Measurements from ENCODE around the gene TNNC1. TPM values are rescaled to one million over a fixed set of nuclear protein-coding genes. Genes with fewer than 3 reads are reported as not detected.
A peak's percentile ranks its signal among the peaks of the same experiment; 100 is the strongest.

TNNC1 gene
- total and polyA plus RNA-seq, 9 of the 15 experiments (the other 6 are each of a cell fraction or from before 2014, with no cell fraction given), result 0.08 to 0.85 (median 0.42) TPM; not detected in 4

DNA sequence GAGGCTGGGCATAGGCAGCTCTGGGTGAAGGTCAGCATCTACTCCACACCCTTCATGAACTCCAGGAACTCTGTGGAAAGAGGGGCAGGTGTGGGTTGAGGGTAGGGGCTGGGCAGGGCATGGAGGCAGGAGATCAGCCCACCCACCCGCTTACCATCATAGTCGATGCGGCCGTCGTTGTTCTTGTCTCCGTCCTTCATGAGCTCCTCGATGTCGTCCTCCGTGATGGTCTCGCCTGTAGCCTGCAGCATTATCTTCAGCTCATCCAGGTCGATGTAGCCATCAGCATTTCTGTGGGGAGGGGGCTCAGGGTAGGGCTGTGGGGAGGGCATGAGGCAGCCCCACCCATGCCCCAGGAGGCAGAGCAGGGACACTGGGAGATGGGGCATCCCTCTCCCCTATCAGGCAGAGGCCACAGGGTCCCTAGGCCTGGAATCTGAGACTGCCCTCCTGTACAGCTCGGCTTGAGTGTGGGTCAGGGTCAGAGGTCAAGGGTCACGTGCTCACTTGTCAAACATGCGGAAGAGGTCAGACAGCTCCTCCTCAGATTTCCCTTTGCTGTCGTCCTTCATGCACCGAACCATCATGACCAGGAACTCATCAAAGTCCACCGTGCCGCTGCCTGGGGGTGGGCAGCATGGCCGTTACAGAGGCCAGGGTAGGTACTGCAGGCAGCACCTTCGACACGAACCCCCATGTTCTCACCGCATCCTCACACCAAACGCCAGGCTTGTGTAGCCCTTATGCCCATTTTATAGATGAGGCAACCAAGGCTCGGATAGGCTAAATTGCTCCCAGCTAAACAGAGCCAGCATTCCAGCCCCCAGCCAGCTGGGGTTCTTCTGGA is 2.4 kb downstream of the TNNC1 start:
- Histone ChIP-seq H3K4me2 (ENCODE audit: insufficient read depth, low read length) (no peak overlapping the region), H3K4me3 (no peak overlapping the region), H3K79me2 (ENCODE audit: control insufficient read depth, insufficient read depth, low read length) (peaks cover 13% of the 10 kb centered on the region), H3K27ac (ENCODE audit: extremely low read depth, low read depth, low read length) (no peak overlapping the region), H2AFZ (ENCODE audit: low read depth, low read length) (no peak overlapping the region), H3K9me1 (ENCODE audit: control insufficient read depth, insufficient read depth, low read length) (no peaks in the 10 kb centered on the region), H3K27me3 (ENCODE audit: control insufficient read depth in 2 of 2, insufficient read depth in 2 of 2, low read length in 2 of 2) (no peaks in the 10 kb centered on the region), H3K9ac (ENCODE audit: insufficient read depth in 1 of 2, low read depth in 2 of 2, low read length in 2 of 2) (no peak overlapping the region), H3K36me3 (ENCODE audit: control insufficient read depth, insufficient read depth, low read length) (no peaks in the 10 kb centered on the region), H4K20me1 (replicated peaks; ENCODE audit: control insufficient read depth, insufficient read depth, low read length) (no peaks in the 10 kb centered on the region), H3K9me3 (replicated peaks; ENCODE audit: control insufficient read depth, insufficient read depth, low read depth, low read length) (no peaks in the 10 kb centered on the region), H3K4me1 (replicated peaks in 1 of 2; ENCODE audit: control insufficient read depth in 2 of 2, insufficient read depth in 2 of 2, low read length in 2 of 2) (peaks cover 13 to 52% of the 10 kb centered on the region in 2 experiments; a peak in 4 of 5 replicates)
- 77% methylated on average over 19 of the region's 24 CpGs for WGBS (ENCODE audit: insufficient coverage, low coverage, missing lambda C conversion rate)
- peak; percentile 61 for FAIRE-seq
- intact Hi-C loops (cut with micrococcal nuclease) (loop anchor here (10.0 kb wide), 1 partner anchor 233 kb away; the partner anchor contains the start of genes GNL3 and PBRM1), in situ Hi-C loops (cut with MboI) (no loop called here)
- no TSS peak for BruUV-seq (replicated peaks)
- CTCF ChIA-PET (ENCODE audit: low intra/inter-chr PET ratio), result no interaction called here
- POLR2A ChIA-PET, result interaction anchor here (0.6 to 1.0 kb wide), 3 partner anchors 15 to 31 kb away, joined by 3 to 6 read pairs (median 4); no protein-coding TSS in a partner anchor
- DNase-seq (ENCODE audit: extremely low read depth in 1 of 4, low spot score in 3 of 4), result peak; percentile 21 to 50 (median 26)
- no peak for ATAC-seq
- TF ChIP-seq, protein P1, sequence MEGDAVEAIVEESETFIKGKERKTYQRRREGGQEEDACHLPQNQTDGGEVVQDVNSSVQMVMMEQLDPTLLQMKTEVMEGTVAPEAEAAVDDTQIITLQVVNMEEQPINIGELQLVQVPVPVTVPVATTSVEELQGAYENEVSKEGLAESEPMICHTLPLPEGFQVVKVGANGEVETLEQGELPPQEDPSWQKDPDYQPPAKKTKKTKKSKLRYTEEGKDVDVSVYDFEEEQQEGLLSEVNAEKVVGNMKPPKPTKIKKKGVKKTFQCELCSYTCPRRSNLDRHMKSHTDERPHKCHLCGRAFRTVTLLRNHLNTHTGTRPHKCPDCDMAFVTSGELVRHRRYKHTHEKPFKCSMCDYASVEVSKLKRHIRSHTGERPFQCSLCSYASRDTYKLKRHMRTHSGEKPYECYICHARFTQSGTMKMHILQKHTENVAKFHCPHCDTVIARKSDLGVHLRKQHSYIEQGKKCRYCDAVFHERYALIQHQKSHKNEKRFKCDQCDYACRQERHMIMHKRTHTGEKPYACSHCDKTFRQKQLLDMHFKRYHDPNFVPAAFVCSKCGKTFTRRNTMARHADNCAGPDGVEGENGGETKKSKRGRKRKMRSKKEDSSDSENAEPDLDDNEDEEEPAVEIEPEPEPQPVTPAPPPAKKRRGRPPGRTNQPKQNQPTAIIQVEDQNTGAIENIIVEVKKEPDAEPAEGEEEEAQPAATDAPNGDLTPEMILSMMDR (IDR thresholded peaks at IDR 0.05 in 2 of 3, conservative IDR thresholded peaks at IDR 0.05 in 1 of 3; ENCODE audit: insufficient read depth in 2 of 3, low read depth in 1 of 3, low read length in 3 of 3), result peak in 2 of 3 experiments; percentile 2 to 33; a peak in 1 of 6 replicates
- TF ChIP-seq ZBTB7A (IDR thresholded peaks at IDR 0.05; ENCODE audit: borderline replicate concordance, control insufficient read depth, low read depth, low read length), result peak; percentile 26; the same call in 1 of the 2 replicates
- 0 out of 2 replicates have a peak, but pooled peaks have one; percentile 22 for TF ChIP-seq BCOR (IDR thresholded peaks at IDR 0.05)
- TF ChIP-seq RAD51 (IDR thresholded peaks at IDR 0.05; ENCODE audit: borderline replicate concordance, low read depth), result peak; percentile 50; the same call in 1 of the 2 replicates
- TF ChIP-seq CBFA2T2 (conservative IDR thresholded peaks at IDR 0.05), result 0 out of 2 replicates have a peak, but pooled peaks have one; percentile 15
- TF ChIP-seq NR2C1 (IDR thresholded peaks at IDR 0.05), result peak; percentile 95
- peak; percentile 95 for TF ChIP-seq NR2C1 (tag; IDR thresholded peaks at IDR 0.05)
- TF ChIP-seq WHSC1 (IDR thresholded peaks at IDR 0.05; ENCODE audit: low read length), result no peak
- peak; percentile 43; the same call in 1 of the 2 replicates for TF ChIP-seq TOE1 (IDR thresholded peaks at IDR 0.05; ENCODE audit: borderline replicate concordance)
- no peak for TF ChIP-seq TOE1 (CRISPR knock-in tag; IDR thresholded peaks at IDR 0.05; ENCODE audit: borderline replicate concordance, low read depth)
- TF ChIP-seq, protein P2, sequence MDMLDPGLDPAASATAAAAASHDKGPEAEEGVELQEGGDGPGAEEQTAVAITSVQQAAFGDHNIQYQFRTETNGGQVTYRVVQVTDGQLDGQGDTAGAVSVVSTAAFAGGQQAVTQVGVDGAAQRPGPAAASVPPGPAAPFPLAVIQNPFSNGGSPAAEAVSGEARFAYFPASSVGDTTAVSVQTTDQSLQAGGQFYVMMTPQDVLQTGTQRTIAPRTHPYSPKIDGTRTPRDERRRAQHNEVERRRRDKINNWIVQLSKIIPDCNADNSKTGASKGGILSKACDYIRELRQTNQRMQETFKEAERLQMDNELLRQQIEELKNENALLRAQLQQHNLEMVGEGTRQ (CRISPR knock-in tag; IDR thresholded peaks at IDR 0.05), result peak; percentile 72
- TF ChIP-seq, protein P3, sequence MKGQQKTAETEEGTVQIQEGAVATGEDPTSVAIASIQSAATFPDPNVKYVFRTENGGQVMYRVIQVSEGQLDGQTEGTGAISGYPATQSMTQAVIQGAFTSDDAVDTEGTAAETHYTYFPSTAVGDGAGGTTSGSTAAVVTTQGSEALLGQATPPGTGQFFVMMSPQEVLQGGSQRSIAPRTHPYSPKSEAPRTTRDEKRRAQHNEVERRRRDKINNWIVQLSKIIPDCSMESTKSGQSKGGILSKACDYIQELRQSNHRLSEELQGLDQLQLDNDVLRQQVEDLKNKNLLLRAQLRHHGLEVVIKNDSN (CRISPR knock-in tag; IDR thresholded peaks at IDR 0.05), result peak; percentile 87
- TF ChIP-seq EP400 (IDR thresholded peaks at IDR 0.05), result no peak
- TF ChIP-seq BHLHE40 (IDR thresholded peaks at IDR 0.05; ENCODE audit: low read length), result peak; percentile 46
- no peak for TF ChIP-seq POLR2G (IDR thresholded peaks at IDR 0.05; ENCODE audit: low read depth, low read length)
- TF ChIP-seq KDM1A (IDR thresholded peaks at IDR 0.05), result peak; percentile 38 to 46; a peak in 2 of 4 replicates
- TF ChIP-seq, protein P4, sequence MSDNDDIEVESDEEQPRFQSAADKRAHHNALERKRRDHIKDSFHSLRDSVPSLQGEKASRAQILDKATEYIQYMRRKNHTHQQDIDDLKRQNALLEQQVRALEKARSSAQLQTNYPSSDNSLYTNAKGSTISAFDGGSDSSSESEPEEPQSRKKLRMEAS (CRISPR knock-in tag; IDR thresholded peaks at IDR 0.05), result 0 out of 2 replicates have a peak, but pooled peaks have one; percentile 26

Data from K562 (cell line).